Left renal pelvis (tissue), 4 donors: ENCODE measurements around the gene ITGAX. TPM values are rescaled to one million over a fixed set of nuclear protein-coding genes. Genes with fewer than 3 reads are reported as not detected.
"Not testable (repeated sequence)": the region's sequence is repeated elsewhere in the genome, so short reads cannot be mapped to it uniquely, and the experiment has no call there.

Source experiments
- DNase-seq, 4 donors: peaks; one replicate each; pipeline ENCODE4 v3.0.0-alpha.2; 2013; ENCODE audit warnings: low read depth in 4 of 4, low spot score in 3 of 4
- polyA plus RNA-seq, 4 donors: library from polyadenylated mRNA; unstranded; fragments of 120-200 nt; gene quantifications; one replicate each; pipeline ENCODE4 v1.2.1, GENCODE V29; 2013; ENCODE audit not compliant: insufficient read length in 4 of 4

Gene ITGAX
- polyA plus RNA-seq: 1 to 10 TPM in 2 of 4 donors, under 1 TPM in 2; 0.53 to 1.8 (median 1.0) TPM

DNA sequence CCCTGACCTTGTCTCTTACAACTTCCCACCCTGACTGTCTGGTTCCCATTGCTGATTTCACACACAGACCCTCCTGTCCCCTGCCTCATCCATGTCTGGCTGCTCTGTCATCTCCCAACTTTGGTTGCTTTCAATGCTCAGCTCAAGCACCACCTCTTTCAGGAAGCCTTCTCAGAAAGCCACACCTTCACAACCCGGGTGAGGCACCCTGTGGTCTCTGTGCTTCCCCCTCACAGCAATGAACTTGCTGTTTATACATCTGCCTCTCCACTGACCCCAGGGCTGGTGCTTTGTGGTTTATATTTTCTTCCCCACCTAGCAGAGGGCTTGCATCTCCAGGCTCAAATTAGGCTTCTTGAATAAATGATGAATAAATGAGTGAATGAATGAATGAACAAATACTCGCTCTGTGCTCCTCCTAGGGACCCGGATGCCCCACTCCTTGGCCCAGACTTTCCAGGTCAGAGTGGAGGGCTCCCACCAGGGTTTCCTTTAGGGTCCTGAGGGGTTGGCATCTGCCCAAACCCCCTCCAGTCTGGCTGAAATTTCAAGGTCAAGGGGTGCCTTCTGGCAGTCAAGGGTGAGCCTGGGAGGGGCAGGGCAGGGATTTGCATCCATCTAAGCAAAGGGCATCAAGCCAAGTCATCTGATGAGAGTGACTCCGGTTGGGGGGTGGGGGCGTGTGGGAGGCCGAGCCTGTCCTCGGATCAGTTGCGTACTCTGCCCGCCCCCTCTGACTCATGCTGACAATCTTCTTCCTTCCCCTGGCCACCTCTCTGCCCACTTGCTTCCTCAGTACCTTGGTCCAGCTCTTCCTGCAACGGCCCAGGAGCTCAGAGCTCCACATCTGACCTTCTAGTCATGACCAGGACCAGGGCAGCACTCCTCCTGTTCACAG is at the start of gene ITGAX:
ITGAX (plus strand) TSS at position 783 of the 898 bp plus-strand sequence; CDS start at position 862, 79 bp downstream.
- DNase-seq: no peak

DNA sequence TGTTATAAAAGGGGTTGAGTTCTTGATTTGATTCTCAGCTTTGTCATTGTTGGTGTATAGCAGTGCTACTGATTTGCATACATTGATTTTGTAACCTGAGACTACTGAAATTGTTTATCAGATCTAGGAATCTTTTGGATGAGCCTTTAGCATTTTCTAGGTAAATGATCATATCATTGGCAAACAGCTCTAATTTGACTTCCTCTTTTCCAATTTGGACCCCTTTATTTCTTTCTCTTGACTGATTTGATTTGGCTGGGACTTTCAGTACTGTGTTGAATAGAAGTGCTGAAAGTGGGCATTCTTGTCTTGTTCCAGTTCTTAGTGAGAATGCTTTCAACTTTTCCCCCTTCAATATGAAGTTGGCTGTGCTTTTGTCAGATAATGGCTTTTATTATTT is 49.8 kb upstream of the ITGAX start:
- DNase-seq: no peak

GRCh38 chr16:31308381-31308780 is 46.6 kb upstream of the ITGAX start:
- not testable (repeated sequence) for DNase-seq

DNA sequence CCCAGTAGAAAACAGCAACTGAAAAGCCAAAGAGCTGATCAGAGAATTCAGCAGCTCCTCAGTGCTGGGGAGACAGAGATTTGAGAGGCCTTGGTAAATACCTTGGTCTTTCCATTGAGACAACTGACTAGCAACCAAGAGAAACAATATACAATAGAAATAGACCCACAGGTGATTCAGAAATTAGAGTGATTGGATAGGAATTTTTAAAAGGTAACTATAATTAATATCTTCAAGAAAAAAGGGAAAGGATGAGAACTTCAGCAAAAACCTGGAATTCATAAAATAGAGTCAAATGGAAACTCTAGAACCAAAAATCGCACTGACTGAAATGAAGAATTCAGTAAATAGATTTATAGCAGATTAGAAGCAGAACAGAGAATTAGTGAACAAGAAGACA is 32.5 kb upstream of the ITGAX start:
- DNase-seq: no peak

- DNase-seq: no peak
Measured at GRCh38 chr16:31323959-31324629, 30.9 kb upstream of the ITGAX start.

GRCh38 chr16:31325171-31325570 is 29.8 kb upstream of the ITGAX start:
- no peak for DNase-seq

GRCh38 chr16:31327646-31328225 is 27.2 kb upstream of the ITGAX start:
- DNase-seq: no peak

- DNase-seq: no peak
Measured at GRCh38 chr16:31328322-31329052, 26.5 kb upstream of the ITGAX start.

DNA sequence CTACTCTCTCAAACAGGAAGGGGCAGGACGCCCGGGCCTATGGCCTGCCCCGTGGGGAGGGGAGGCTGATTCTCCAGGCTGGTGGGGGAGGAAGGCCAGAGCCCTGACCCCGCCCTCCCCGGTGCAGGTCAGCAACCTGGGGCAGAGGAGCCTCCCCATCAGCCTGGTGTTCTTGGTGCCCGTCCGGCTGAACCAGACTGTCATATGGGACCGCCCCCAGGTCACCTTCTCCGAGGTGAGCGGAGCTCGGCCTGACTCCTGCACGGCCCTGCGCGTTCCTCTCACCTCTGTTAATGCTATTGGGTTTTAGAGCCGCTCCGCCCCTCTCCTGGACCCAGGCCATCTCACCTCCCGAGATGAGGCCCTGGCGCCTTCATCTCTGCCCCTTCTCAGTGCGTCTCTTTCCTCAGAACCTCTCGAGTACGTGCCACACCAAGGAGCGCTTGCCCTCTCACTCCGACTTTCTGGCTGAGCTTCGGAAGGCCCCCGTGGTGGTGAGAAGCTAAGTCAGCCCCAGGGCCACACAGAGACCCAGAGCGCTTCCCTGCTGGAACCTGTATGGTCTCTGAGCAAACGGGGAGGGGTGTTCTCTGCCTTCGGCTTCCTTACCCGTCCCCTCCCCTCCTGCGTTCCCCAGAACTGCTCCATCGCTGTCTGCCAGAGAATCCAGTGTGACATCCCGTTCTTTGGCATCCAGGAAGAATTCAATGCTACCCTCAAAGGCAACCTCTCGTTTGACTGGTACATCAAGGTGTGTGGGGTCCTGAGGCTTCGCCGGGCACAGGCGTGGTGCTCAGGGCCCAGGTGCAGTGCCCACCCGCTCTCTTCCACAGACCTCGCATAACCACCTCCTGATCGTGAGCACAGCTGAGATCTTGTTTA is 25.1 kb upstream of the ITGAX start:
- DNase-seq: no peak

DNA sequence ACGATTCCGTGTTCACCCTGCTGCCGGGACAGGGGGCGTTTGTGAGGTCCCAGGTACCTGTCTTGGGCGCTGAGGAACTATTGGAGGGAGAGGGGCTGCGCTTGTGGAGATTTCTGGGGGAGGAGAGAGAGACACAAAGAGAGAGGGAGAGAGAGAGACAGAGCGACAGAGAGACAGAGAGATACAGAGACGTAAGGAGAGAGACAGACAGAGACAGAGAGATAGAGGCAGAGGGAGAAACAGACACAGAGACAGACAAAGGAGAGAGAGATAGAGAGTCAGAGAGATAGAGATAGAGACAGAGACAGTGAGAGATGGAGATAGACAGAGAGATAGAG is 24.5 kb upstream of the ITGAX start:
- no peak for DNase-seq

GRCh38 chr16:31331141-31331764 is 23.7 kb upstream of the ITGAX start:
- DNase-seq: no peak

DNA sequence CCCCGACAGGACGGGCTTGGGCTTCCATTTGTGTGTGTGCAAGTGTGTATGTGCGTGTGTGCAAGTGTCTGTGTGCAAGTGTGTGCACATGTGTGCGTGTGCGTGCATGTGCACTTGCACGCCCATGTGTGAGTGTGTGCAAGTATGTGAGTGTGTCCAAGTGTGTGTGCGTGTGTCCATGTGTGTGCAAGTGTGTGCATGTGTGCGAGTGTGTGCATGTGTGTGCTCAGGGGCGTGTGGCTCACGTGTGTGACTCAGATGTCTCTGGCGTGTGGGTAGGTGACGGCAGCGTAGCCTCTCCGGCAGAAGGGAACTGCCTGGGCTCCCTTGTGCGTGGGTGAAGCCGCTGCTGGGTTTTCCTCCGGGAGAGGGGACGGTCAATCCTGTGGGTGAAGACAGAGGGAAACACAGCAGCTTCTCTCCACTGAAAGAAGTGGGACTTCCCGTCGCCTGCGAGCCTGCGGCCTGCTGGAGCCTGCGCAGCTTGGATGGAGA is 23.1 kb upstream of the ITGAX start:
- DNase-seq: no peak

DNA sequence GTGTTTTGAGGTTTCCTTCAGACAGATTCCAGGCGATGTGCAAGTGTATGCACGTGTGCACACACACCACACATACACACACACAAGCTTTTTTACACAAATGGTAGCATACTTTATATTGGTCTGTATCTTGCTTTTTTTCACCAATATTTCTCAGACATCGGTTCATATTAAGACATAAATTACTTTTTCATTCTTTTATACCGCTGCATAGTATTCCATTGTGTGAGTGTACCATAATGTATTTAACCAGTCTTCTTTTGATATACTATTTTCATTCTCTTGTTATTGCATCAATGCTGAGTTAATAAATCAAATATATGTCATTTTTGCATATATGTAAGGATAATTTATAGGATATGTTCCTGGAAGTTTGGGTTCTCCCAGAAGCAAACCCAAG is 22.4 kb upstream of the ITGAX start:
- no peak for DNase-seq

DNA sequence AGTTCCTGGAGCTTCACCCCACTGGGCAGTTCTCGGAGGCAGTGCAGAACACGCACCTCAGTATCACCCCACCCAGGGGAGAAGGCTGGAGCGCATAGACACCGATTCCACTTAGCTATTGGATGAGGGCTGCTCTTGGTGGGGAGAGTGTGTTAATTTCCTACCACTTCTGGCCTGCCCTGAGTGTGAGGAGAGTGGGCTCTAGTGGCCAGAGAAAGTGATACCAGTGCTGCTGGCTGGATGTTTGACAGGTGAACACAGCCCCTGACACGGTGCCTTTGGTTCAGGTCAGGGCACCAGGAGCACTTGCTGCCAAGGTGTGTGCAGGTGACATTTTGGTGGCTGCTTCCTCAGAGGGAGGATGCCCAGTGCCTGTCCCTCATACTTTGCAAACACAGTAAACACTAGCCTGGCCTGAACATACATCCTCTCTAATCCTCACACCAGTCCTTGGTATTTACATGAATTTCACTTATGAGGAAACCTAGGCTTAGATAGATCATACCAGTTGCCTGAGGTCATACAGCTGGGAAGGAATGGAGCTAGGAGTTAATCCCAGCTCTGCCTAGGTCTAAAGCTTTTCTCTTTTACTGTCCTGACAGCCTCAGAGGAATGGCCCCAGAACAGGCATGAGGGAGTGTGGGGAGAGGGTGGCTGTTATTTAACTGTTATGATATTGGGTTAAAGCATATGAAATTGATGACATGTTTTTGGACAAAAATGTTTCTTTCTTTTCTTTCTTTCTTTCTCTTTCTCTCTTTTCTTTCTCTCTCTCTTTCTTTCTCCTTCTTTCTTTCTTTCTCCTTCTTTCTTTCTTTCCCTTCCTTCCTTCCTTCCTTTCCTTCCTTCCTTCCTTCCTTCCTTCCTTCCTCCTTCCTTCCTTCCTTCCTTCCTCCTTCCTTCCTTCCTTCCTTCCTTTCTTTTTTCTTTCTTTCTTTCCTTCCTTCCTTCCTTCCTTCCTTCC is 21.0 kb upstream of the ITGAX start:
- no peak for DNase-seq

DNA sequence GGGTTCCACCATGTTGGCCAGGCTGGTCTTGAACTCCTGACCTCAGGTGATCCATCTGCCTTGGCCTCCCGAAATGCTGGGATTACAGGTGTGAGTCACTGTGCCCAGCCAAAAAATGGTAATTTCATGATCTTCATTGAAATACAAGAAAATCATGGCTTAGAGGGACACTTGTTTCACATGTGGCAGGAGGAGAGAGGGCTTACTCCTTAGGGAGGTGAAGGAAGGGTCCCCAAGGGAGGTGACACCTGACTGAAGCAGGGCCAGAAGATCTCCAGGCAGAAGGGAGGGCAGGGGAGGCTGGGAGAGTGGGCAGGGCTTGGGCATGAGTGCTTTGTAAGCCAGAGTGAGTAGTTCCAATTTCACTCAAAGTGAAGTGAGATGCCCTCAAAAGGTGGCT is 20.0 kb upstream of the ITGAX start:
- DNase-seq: no peak

GRCh38 chr16:31335431-31335830 is 19.5 kb upstream of the ITGAX start:
- no peak for DNase-seq

DNA sequence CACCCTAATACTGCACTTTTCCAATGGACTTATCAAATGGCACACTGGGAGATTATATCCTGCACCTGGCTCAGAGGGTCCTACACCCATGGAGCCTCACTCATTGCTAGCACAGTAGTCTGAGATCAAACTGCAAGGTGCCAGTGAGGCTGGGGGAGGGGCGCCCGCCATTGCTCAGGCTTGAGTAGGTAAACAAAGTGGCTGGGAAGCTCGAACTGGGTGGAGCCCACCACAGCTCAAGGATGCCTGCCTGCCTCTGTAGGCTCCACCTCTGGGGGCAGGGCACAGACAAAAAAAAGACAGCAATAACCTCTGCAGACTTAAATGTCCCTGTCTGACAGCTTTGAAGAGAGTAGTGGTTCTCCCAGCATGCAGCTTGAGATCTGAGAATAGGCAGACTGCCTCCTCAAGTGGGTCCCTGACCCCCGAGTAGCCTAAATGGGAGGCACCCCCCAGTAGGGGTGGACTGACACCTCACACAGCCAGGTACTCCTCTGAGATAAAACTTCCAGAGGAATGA is 16.8 kb upstream of the ITGAX start:
- DNase-seq: not testable (repeated sequence)

GRCh38 chr16:31344712-31345111 is 10.3 kb upstream of the ITGAX start:
- DNase-seq: no peak
